ENCODE data around the gene PKP4.

- TF ChIP-seq CTCF (conservative IDR thresholded peaks at IDR 0.05 in 1 of 2, IDR thresholded peaks at IDR 0.05 in 1 of 2; ENCODE audit: extremely low read depth in 1 of 2, insufficient read depth in 1 of 2, low read depth in 1 of 2, low read length in 2 of 2) (no peak), EZH2 (IDR thresholded peaks at IDR 0.05; ENCODE audit: borderline replicate concordance, low read length) (no peak)
These were observed 268.7 kb downstream of the PKP4 start for GRCh38 chr2:158725441-158725891.
